PC-9 (cell line): Measurements from ENCODE around the gene ELMO1. TPM values are rescaled to one million over a fixed set of nuclear protein-coding genes. Genes with fewer than 3 reads are reported as not detected.

ENCODE experiments used
- BruUV-seq: library from RNA; stranded (reverse); fragments of 400-500 nt; replicated peaks from 2 replicates; lab custom pipeline; 2021; lab: Mats Ljungman, UMichigan
- CTCF ChIA-PET: fragments of 300-600 bp; sonication (Branson Sonifier 250); formaldehyde crosslinking; loops from one replicate; lab custom pipeline; 2022; ENCODE audit warnings: antibody characterized with exemption; lab: Charles Lee
- POLR2A ChIA-PET: fragments of 300-600 bp; sonication (Branson Sonifier 250); formaldehyde crosslinking; loops from one replicate; lab custom pipeline; 2022; ENCODE audit warnings: antibody characterized with exemption; ENCODE audit not compliant: unreplicated experiment; lab: Charles Lee
- DNase-seq, 2 experiments: peaks; one replicate each; pipeline versions ENCODE4 v3.0.0 to v3.0.0-alpha.2; 2015 to 2022; ENCODE audit warnings: mixed read lengths in 1 of 2
- H2AFZ ChIP-seq: fragments of 200-600 bp; sonication (generic); 2 replicates; pipeline ENCODE4 v1.8.1; 2017; ENCODE audit warnings: antibody characterized with exemption
- H3F3A ChIP-seq: fragments of 200-600 bp; sonication (generic); 2 replicates; pipeline ENCODE4 v1.8.1; 2017; ENCODE audit warnings: antibody characterized with exemption, mild to moderate bottlenecking, low read depth; ENCODE audit not compliant: insufficient read depth
- H3K27ac ChIP-seq: fragments of 200-600 bp; sonication (generic); 2 replicates; pipeline ENCODE4 v1.6.1; 2016; ENCODE audit warnings: mixed run types
- H3K27me3 ChIP-seq: fragments of 200-600 bp; sonication (generic); 2 replicates; pipeline ENCODE4 v1.6.1; 2016; ENCODE audit warnings: low read depth, mixed run types; ENCODE audit not compliant: insufficient read depth
- H3K36me3 ChIP-seq: fragments of 200-600 bp; sonication (generic); 2 replicates; pipeline ENCODE4 v1.6.1; 2016; ENCODE audit warnings: low read depth, mixed run types
- H3K4me1 ChIP-seq: fragments of 200-600 bp; sonication (generic); replicated peaks from 2 replicates; pipeline ENCODE4 v1.6.1; 2016; ENCODE audit warnings: mixed run types; ENCODE audit not compliant: insufficient read depth
- H3K4me2 ChIP-seq: fragments of 200-600 bp; sonication (generic); 2 replicates; pipeline ENCODE4 v1.6.1; 2017; ENCODE audit warnings: mixed run types
- H3K4me3 ChIP-seq: fragments of 200-600 bp; sonication (generic); 2 replicates; pipeline ENCODE4 v1.6.1; 2016; ENCODE audit warnings: mixed run types
- H3K79me2 ChIP-seq: fragments of 200-600 bp; sonication (generic); 2 replicates; pipeline ENCODE4 v1.6.1; 2017; ENCODE audit warnings: low read depth, mixed run types
- H3K9me2 ChIP-seq: fragments of 200-600 bp; sonication (generic); 2 replicates; pipeline ENCODE4 v1.8.1; 2017; ENCODE audit warnings: mild to moderate bottlenecking; ENCODE audit not compliant: insufficient read depth
- H3K9me3 ChIP-seq: fragments of 200-600 bp; sonication (generic); 2 replicates; pipeline ENCODE4 v1.8.1; 2016; ENCODE audit warnings: low read depth; ENCODE audit not compliant: insufficient read depth
- H4K20me1 ChIP-seq: fragments of 200-600 bp; sonication (generic); 2 replicates; pipeline ENCODE4 v1.8.1; 2017; ENCODE audit not compliant: insufficient read depth
- CTCF ChIP-seq: fragments of 200-600 bp; sonication (generic); conservative IDR thresholded peaks from 2 replicates; pipeline ENCODE4 v1.6.1; 2017; ENCODE audit warnings: mixed run types, antibody characterized with exemption, mild to moderate bottlenecking, moderate library complexity
- EZH2 ChIP-seq: fragments of 200-600 bp; sonication (generic); IDR thresholded peaks from 2 replicates; pipeline ENCODE4 v1.8.0; 2017; ENCODE audit warnings: antibody characterized with exemption, low read depth
- intact Hi-C: fragments of 100-400 bp; cut with micrococcal nuclease; formaldehyde crosslinking; loops from one replicate; pipeline ENCODE4 v1.10.0; 2022; ENCODE audit not compliant: unreplicated experiment
- total RNA-seq: library from RNA; stranded (reverse); gene quantifications from 2 replicates; pipeline ENCODE4 v1.2.3, GENCODE V29; 2021

Gene ELMO1
- total RNA-seq, 1 experiment from 2014 or later = 4.8 TPM

- Histone ChIP-seq H3K36me3 (no peaks in the 10 kb centered on the region), H3K9me2 (no peaks in the 10 kb centered on the region), H3K9me3 (no peaks in the 10 kb centered on the region), H3K4me1 (no peaks in the 10 kb centered on the region), H3K27ac (no peak overlapping the region), H3K27me3 (no peaks in the 10 kb centered on the region), H2AFZ (0 out of 2 replicates have a peak overlapping the region, but pooled peaks have one; percentile 1), H4K20me1 (no peaks in the 10 kb centered on the region), H3K79me2 (no peaks in the 10 kb centered on the region), H3K4me3 (no peak overlapping the region), H3K4me2 (no peak overlapping the region), H3F3A (no peaks in the 10 kb centered on the region)
- ChIA-PET CTCF (no interaction called here), POLR2A (no interaction called here)
- DNase-seq = no peak
- no TSS peak for BruUV-seq
- TF ChIP-seq EZH2 (no peak), CTCF (no peak)
- intact Hi-C loops = no loop called here
Measured at GRCh38 chr7:37162106-37162505, 286.6 kb downstream of the ELMO1 start.

- ChIA-PET POLR2A (interaction anchor here (0.6 kb wide), 1 partner anchor 1360 kb away, joined by 3 read pairs; the partner anchor contains the start of gene SEPTIN7), CTCF (interaction anchor here (0.6 kb wide), 1 partner anchor 174 kb away, joined by 3 read pairs; no protein-coding TSS in a partner anchor)
- DNase-seq = no peak
Measured at GRCh38 chr7:37160656-37161055, 288.0 kb downstream of the ELMO1 start.

GRCh38 chr7:37153376-37153775, 295.3 kb downstream of the ELMO1 start:
- ChIA-PET CTCF (no interaction called here), POLR2A (no interaction called here)
- no peak for DNase-seq
- Histone ChIP-seq H3K36me3 (no peaks in the 10 kb centered on the region), H3K27me3 (peaks cover 36% of the 10 kb centered on the region), H3K9me3 (no peaks in the 10 kb centered on the region), H3K9me2 (no peaks in the 10 kb centered on the region), H4K20me1 (no peaks in the 10 kb centered on the region), H3K27ac (no peak overlapping the region), H3K4me1 (no peaks in the 10 kb centered on the region), H3F3A (no peaks in the 10 kb centered on the region), H3K4me2 (no peak overlapping the region), H3K79me2 (no peaks in the 10 kb centered on the region), H3K4me3 (no peak overlapping the region), H2AFZ (no peak overlapping the region)
- TF ChIP-seq EZH2 (no peak), CTCF (no peak)
- intact Hi-C loops = no loop called here
- no TSS peak for BruUV-seq

More at GRCh38 chr7:37160656-37161055, 288.0 kb downstream of the ELMO1 start:
- H2AFZ ChIP-seq = no peak overlapping the region
- H3K4me3 ChIP-seq = no peak overlapping the region
- no peak overlapping the region for H3K4me2 ChIP-seq
- no peak overlapping the region for H3K27ac ChIP-seq
- no peaks in the 10 kb centered on the region for H4K20me1 ChIP-seq
- H3K79me2 ChIP-seq = no peaks in the 10 kb centered on the region
- BruUV-seq = no TSS peak
- H3K4me1 ChIP-seq = no peaks in the 10 kb centered on the region
- TF ChIP-seq CTCF (no peak), EZH2 (no peak)
- no peaks in the 10 kb centered on the region for H3K9me3 ChIP-seq
- H3K36me3 ChIP-seq = no peaks in the 10 kb centered on the region
- no peaks in the 10 kb centered on the region for H3K9me2 ChIP-seq
- intact Hi-C loops = no loop called here
- no peaks in the 10 kb centered on the region for H3F3A ChIP-seq
- no peaks in the 10 kb centered on the region for H3K27me3 ChIP-seq
